Naive B cell (primary cell): Measurements from ENCODE around the gene STUB1. TPM values are rescaled to one million over a fixed set of nuclear protein-coding genes. Genes with fewer than 3 reads are reported as not detected.
"Not testable (repeated sequence)": the region's sequence is repeated elsewhere in the genome, so short reads cannot be mapped to it uniquely, and the experiment has no call there.

ENCODE experiments used
- ATAC-seq, 2 donors: fragments of 150-1000 bp; cut with Tn5 transposase; 2 replicates each; pipeline ENCODE4 v1.10.0; 2021; ENCODE audit warnings: low read depth in 2 of 2, mild to moderate bottlenecking in 2 of 2, moderate library complexity in 2 of 2
- DNase-seq: peaks from one replicate; pipeline ENCODE4 v3.0.0; 2022
- H3K27ac Mint-ChIP-seq, 6 donors: one replicate each; pipeline ENCODE4 v1.8.0; 2020 to 2022; ENCODE audit warnings: mild to moderate bottlenecking in 6 of 6, mixed read lengths in 6 of 6, moderate library complexity in 5 of 6, inconsistent platforms in 2 of 6
- H3K27me3 Mint-ChIP-seq, 3 donors: one replicate each; pipeline ENCODE4 v1.8.0; 2021 to 2022; ENCODE audit warnings: mixed read lengths in 3 of 3, mild to moderate bottlenecking in 1 of 3
- H3K36me3 Mint-ChIP-seq, 2 donors: one replicate each; pipeline ENCODE4 v1.8.0; 2020 to 2022; ENCODE audit warnings: mixed read lengths in 2 of 2, inconsistent platforms in 1 of 2, mild to moderate bottlenecking in 1 of 2
- H3K4me1 Mint-ChIP-seq, 3 donors: one replicate each; pipeline ENCODE4 v1.8.0; 2020 to 2022; ENCODE audit warnings: mixed read lengths in 3 of 3, inconsistent platforms in 1 of 3, mild to moderate bottlenecking in 1 of 3, moderate library complexity in 1 of 3
- H3K4me3 Mint-ChIP-seq, 8 donors: one replicate each; pipeline ENCODE4 v1.8.0; 2020 to 2022; ENCODE audit warnings: mild to moderate bottlenecking in 8 of 8, mixed read lengths in 8 of 8, moderate library complexity in 8 of 8, inconsistent platforms in 2 of 8
- H3K9me3 Mint-ChIP-seq, 7 donors: one replicate each; pipeline ENCODE4 v1.8.0; 2020 to 2022; ENCODE audit warnings: mixed read lengths in 7 of 7, mild to moderate bottlenecking in 5 of 7, inconsistent platforms in 2 of 7, moderate library complexity in 1 of 7
- polyA plus RNA-seq, 6 donors: library from polyadenylated mRNA; unstranded; fragments of 300-500 nt; fragmentation: Illumina TruSeq; gene quantifications; one replicate each; pipeline ENCODE4 v1.2.3, GENCODE V29; 2021; ENCODE audit warnings: low read depth in 6 of 6

STUB1 gene
- polyA plus RNA-seq, 6 donors from 2014 or later, result 121 to 180 (median 128) TPM

DNA sequence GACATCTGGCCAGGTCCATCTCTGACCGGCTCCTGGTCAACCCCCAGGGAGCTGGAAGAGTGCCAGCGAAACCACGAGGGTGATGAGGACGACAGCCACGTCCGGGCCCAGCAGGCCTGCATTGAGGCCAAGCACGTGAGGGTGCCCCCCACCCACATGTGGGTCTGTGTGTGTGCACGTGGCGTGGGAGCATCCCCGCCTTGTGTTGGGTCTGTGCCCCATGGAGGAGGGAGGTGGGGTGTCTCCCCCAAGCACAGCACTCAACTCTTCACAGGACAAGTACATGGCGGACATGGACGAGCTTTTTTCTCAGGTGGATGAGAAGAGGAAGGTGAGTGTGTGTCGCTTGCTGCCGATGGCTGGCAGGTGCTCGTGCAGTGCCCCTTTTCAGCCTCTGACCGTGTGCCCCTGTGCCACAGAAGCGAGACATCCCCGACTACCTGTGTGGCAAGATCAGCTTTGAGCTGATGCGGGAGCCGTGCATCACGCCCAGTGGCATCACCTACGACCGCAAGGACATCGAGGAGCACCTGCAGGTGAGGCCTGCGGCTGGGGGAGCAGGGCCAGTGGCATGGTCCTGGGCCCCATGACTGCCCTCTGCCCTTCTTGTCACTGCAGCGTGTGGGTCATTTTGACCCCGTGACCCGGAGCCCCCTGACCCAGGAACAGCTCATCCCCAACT lies 1.7 kb downstream of the STUB1 start:
- H3K36me3 Mint-ChIP-seq, result no peaks in the 10 kb centered on the region
- DNase-seq (no peak), ATAC-seq (no peak)
- no peaks in the 10 kb centered on the region for H3K9me3 Mint-ChIP-seq
- peaks cover 4 to 38% (median 36%) of the 10 kb centered on the region in 3 donors for H3K4me1 Mint-ChIP-seq
- peak overlapping the region; percentile 68 to 89 (median 82) for H3K4me3 Mint-ChIP-seq
- H3K27me3 Mint-ChIP-seq, result peaks cover 0 to 6% (median 0%) of the 10 kb centered on the region in 3 donors
- H3K27ac Mint-ChIP-seq, result peak overlapping the region in 3 of 6 donors; percentile 24 to 81 (median 54)

DNA sequence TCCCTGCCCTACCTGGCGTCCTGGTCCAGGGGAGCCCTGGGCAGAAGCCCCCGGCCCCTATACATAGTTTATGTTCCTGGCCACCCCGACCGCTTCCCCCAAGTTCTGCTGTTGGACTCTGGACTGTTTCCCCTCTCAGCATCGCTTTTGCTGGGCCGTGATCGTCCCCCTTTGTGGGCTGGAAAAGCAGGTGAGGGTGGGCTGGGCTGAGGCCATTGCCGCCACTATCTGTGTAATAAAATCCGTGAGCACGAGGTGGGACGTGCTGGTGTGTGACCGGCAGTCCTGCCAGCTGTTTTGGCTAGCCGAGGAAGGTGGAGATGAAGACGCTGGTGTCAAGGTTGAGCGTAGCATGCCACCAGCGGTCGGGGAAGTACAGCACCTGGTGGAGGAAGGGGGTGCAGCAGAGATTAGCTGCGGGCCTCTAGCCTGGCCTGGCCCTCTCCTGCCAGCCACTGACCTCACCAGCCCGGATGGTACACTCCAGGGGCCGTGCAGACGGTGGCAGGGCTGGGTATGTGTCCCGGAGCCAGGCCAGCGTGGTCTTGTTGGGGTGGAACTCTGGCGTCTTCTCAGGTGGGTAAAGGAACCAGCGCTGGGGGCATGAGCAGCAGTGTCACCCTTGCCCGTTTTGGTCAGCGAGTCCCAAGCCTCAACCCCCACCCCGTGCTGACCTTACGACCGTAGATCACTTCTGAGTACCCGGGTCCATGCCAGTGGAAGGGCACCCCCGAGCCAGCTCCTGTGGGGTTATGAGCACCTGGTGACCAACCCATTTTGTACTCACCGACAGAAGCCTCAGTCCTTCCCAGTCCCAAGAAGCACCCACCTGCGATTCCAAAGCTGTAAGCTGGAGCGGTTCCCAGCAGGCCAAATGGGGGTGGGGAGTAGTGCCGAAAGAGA lies 2.5 kb downstream of the STUB1 start:
- peak overlapping the region in 4 of 6 donors; percentile 32 to 83 (median 69) for H3K27ac Mint-ChIP-seq
- DNase-seq, result no peak
- H3K9me3 Mint-ChIP-seq, result no peaks in the 10 kb centered on the region
- peaks cover 4 to 38% (median 38%) of the 10 kb centered on the region in 3 donors for H3K4me1 Mint-ChIP-seq
- H3K36me3 Mint-ChIP-seq, result no peaks in the 10 kb centered on the region
- peak overlapping the region; percentile 68 to 89 (median 82) for H3K4me3 Mint-ChIP-seq
- no peak for ATAC-seq
- H3K27me3 Mint-ChIP-seq, result no peaks in the 10 kb centered on the region

DNA sequence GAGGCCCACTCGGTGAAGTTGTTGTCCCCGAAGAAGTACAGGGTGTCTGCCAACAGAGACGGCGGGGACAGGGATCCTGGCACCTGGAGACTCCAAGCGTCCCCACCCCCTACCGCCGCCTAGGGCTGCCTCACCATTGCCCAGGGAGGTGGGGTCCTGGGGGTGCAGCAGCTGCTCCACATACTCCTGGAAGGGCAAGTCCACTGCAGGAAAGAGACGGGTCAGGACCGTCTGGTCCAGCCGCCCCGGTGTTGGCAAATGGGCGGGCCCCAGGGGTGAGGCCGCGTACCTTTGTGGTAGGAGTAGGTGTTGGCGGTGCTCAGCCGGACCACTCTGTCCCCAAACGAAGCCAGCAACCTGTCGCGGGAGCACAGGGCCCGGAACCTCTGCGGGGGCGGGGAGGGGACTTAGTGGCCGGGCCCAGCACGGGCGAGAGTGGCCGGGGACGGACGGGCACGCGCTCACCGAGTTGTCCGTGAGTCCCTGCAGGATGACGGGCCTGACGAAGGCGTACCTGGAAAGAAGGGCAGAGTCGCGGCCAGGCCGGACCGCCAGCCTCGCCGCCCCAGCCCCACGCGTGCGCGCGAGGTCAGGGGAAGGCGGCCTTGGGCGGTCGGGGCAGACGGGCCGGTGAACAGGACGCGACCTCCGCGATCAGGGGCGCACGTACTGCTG lies 3.3 kb downstream of the STUB1 start:
- Mint-ChIP-seq H3K27ac (peak overlapping the region in 3 of 6 donors; percentile 32 to 83 (median 82)), H3K4me1 (peaks cover 4 to 42% (median 38%) of the 10 kb centered on the region in 3 donors), H3K27me3 (no peaks in the 10 kb centered on the region), H3K9me3 (no peaks in the 10 kb centered on the region), H3K36me3 (no peaks in the 10 kb centered on the region), H3K4me3 (peak overlapping the region; percentile 68 to 89 (median 82))
- no peak for DNase-seq
- no peak for ATAC-seq

DNA sequence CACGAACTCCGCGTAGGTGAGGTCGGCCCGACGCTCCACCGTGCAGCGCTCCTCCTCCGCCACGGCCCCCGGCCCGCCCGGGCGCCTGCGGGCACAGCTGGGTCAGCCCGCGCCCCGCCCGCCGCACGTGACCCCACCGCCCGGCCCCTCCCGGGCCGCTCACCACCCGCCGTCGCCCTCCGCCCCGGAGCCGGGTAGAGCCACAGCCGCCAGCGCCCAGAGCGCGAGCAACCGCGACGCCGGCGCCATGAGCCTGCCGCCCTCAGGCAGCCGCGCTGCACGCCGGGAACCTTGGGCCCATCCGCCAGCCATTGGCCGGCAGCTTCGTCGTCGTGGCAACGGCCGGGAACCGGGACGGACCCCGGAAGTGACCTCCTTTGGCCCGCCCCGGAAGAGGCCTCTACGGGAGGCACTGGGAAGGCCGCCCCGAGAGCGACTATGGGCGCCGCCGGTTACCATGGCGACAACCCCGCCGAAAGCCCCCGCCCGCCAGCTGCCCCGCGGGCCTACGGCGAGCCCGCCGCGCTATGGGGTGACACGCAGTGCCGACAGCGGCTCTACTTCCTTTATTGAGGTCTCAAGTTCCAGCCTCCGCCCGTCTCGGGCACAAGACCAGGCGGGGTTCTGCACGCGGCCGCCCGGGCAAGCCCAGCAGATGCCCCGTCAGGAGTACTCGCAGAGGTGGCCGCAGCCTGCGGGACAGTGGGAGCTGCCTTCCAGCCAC lies 4.0 kb downstream of the STUB1 start, which contains the start of gene JMJD8:
Gene JMJD8 (minus strand): TSS at position 264 of the 724 bp plus-strand sequence. CDS start 15 bp downstream, at position 249.
- peak; percentile 96 for DNase-seq
- H3K4me1 Mint-ChIP-seq, result peaks cover 8 to 45% (median 45%) of the 10 kb centered on the region in 3 donors
- peak; percentile 78 to 79 for ATAC-seq
- peak within 1 kb of the TSS; percentile 33 to 93 (median 74) for H3K27ac Mint-ChIP-seq
- H3K36me3 Mint-ChIP-seq, result no peaks in the 10 kb centered on the region
- H3K27me3 Mint-ChIP-seq, result no peaks in the 10 kb centered on the region
- H3K9me3 Mint-ChIP-seq, result no peaks in the 10 kb centered on the region
- peak within 1 kb of the TSS; percentile 77 to 91 (median 85) for H3K4me3 Mint-ChIP-seq

DNA sequence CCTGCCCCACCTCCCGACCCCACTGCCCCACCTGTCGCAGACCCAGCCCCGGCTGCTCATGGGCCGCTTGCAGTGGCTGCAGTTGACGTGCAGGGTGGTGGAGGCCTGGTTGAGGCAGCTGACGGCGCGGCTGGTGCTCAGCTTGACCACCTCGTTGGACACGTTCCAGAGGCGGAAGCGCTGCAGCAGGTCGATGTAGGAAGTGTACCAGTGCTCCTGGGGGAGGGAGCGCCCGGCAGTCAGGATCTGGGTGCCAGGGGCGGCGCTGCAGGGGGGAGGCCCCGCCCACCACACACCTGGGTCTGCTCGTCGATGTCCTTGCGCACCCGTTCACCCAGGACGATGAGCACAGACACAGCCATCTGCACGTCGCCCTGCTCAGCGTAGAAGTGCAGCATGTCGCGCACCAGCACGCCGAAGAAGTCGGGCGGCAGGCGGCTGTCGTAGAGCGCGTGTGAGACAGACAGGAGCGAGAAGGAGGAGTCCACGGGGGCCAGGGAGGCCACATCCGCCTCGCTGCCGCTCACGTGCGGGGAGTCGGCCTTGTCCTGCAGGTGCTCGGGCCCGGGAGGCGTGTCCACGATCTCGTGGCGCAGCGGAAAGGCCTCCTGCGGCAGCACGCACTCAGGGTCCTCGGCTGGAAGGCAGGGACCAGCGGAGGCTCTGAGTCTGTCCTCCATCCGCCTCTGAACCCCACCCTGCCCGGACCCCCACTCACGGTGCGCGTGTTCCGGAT lies 4.9 kb downstream of the STUB1 start:
- Mint-ChIP-seq H3K4me3 (peak overlapping the region in 1 of 8 donors; percentile 79), H3K27ac (peak overlapping the region in 2 of 6 donors; percentile 70 to 83), H3K9me3 (no peaks in the 10 kb centered on the region), H3K27me3 (no peaks in the 10 kb centered on the region), H3K36me3 (no peaks in the 10 kb centered on the region), H3K4me1 (peaks cover 9 to 53% (median 49%) of the 10 kb centered on the region in 3 donors)
- ATAC-seq, result no peak
- DNase-seq, result no peak

DNA sequence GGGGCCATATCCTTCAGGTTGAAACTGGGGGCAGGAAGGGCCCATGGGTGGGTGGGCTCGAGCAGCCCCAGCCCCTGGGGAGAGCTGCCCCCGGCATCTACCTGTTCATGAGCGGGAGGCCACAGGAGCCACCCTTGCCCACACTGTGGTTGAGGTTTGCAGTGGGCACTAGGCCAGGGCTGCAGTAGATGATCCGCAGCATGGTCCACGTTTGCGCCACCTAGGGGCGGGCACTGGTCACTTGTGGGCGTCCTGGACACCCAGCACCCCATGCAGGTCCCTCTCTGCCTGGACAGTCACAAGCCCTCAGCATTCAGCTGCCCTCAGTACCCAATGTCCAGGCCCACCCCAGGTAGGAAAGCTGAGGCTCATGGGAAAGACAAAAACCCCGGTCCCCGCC lies 5.8 kb downstream of the STUB1 start:
- no peak for ATAC-seq

DNA sequence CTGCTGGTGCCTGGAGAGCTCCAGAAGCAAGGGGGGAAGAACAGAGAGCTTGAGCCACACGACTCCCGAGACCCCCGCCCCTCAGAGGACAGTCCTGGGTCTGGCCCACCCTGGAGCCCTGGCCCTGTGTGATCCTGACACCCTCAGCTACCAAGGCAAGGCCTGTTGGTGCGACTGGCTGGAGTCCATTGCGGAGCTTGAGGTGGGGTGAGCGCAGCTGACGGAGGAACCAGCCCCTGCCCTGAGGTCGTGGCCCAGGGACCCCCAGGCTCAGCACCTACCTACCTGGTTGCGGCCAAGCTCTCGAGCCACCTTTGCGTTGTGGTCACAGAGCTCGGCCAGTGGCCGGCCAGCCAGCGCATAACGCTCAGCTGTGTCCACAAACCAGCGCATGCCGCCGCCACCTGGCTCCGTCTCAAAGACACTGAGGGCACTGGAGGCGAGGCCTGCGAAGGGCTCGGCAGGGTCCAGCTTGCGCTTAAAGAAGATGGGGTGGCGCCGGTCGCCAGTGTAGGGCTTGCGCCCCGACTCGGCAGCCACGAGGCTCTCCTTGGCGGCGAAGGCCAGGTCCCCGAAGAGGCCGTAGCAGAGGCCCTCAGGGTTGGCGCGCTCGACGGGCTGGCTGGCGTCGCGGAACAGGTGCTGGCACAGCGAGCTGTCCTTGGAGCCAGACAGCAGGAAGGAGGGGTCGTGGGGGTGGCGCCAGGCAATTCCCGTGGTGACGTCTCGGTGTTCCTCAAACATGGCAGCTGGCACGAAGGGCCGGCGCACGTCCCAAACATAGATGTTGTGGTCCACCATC lies 6.5 kb downstream of the STUB1 start:
- Mint-ChIP-seq H3K4me1 (peaks cover 17 to 54% (median 42%) of the 10 kb centered on the region in 3 donors), H3K27ac (peak overlapping the region in 1 of 6 donors; percentile 77), H3K27me3 (no peaks in the 10 kb centered on the region), H3K4me3 (peak overlapping the region in 3 of 8 donors; percentile 6 to 59 (median 53)), H3K36me3 (no peaks in the 10 kb centered on the region), H3K9me3 (no peaks in the 10 kb centered on the region)
- no peak for ATAC-seq
- no peak for DNase-seq

More for the DNA sequence above, 5.8 kb downstream of the STUB1 start:
- H3K4me3 Mint-ChIP-seq, result peak overlapping the region in 6 of 8 donors; percentile 19 to 79 (median 62)
- no peaks in the 10 kb centered on the region for H3K9me3 Mint-ChIP-seq
- no peak for DNase-seq
- H3K27ac Mint-ChIP-seq, result peak overlapping the region in 3 of 6 donors; percentile 63 to 77 (median 76)
- H3K36me3 Mint-ChIP-seq, result no peaks in the 10 kb centered on the region
- peaks cover 14 to 58% (median 49%) of the 10 kb centered on the region in 3 donors for H3K4me1 Mint-ChIP-seq
- no peaks in the 10 kb centered on the region for H3K27me3 Mint-ChIP-seq

DNA sequence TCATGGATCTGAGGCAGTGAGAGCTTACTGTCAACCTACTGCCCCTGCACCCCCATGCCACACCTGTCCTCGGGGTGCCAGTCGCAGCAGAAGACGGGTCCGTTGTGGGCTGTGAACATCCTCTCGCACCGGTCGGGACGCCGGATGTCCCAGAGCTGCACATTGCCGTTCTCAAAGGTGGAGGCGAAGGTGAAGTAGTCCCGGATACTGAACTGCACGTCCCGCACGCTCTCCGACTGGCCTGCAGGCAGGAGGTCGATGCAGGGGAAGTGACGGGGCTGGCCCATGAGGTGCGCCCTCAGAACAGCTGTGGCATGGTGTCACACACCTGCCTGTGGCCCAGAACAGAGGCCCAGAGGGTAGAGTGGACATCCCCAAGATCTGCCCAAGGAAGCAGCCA lies 7.3 kb downstream of the STUB1 start:
- Mint-ChIP-seq H3K9me3 (no peaks in the 10 kb centered on the region), H3K27ac (no peak overlapping the region), H3K4me1 (peaks cover 17 to 45% (median 36%) of the 10 kb centered on the region in 3 donors), H3K36me3 (no peaks in the 10 kb centered on the region), H3K27me3 (peaks cover 0 to 6% (median 1%) of the 10 kb centered on the region in 3 donors), H3K4me3 (peak overlapping the region in 4 of 8 donors; percentile 25 to 72 (median 55))
- ATAC-seq (no peak), DNase-seq (no peak)

DNA sequence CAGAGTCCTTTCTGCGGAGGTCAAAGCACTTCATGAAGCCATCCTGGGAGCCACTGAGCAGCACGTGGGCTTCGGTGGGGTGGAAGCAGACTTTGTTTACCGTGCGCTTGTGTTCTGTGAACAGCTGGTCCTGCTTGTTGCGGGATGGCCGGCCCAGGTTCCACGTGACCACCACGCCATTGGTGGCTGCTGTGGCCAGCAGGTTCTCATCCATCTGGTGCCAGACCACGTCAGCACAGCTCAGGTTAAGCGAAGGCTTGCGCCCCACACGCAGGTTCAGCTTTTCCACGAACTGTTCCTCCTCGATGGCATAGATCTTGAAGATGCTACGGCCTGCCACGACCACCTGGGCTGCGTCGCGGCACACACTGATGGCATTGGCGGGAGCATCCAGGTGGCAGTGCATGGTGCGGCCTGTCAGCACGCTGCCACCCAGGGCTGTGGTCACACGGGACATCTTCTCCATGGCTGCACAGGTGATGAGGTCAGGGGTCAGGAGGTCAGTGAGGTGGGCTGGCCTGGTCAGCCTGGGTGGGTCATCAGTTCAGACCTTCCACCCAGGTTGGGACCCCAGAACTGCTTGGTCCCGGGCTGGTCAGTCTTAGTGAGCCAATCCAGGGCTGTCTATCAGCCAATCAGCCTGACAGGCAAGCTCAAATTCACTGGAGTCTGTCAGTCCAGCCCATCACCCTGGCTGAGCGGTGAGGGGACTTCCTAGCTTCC lies 9.1 kb downstream of the STUB1 start:
- ATAC-seq (no peak), DNase-seq (no peak)
- H3K9me3 Mint-ChIP-seq, result no peaks in the 10 kb centered on the region
- peak overlapping the region in 5 of 6 donors; percentile 33 to 96 (median 56) for H3K27ac Mint-ChIP-seq
- peak overlapping the region; percentile 89 to 97 (median 94) for H3K4me3 Mint-ChIP-seq
- no peaks in the 10 kb centered on the region for H3K36me3 Mint-ChIP-seq
- peaks cover 0 to 15% (median 13%) of the 10 kb centered on the region in 3 donors for H3K27me3 Mint-ChIP-seq
- peaks cover 22 to 40% (median 29%) of the 10 kb centered on the region in 3 donors for H3K4me1 Mint-ChIP-seq

DNA sequence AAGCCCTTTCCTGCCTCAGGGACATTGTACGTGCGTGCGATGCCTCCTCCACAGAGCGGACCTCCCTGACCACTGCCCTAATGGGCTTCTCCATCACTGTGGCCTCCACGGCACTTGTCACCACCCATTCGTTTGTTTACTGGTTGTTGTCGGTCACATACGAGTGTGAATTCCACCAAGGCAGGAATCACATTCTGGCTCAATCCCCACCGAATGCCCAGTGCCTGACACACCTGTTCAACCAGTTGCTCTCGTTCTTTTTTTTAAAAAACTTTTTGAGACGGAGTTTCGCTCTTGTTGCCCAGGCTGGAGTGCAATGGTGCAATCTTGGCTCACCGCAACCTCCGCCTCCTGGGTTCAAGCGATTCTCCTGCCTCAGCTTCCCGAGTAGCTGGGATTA lies 11.0 kb downstream of the STUB1 start:
- Mint-ChIP-seq H3K27ac (peak overlapping the region in 2 of 6 donors; percentile 47 to 93), H3K4me3 (peak overlapping the region in 7 of 8 donors; percentile 89 to 97 (median 94)), H3K27me3 (peaks cover 0 to 19% (median 15%) of the 10 kb centered on the region in 3 donors), H3K4me1 (peaks cover 21 to 33% (median 27%) of the 10 kb centered on the region in 3 donors)
- DNase-seq, H3K9me3 Mint-ChIP-seq, H3K36me3 Mint-ChIP-seq, ATAC-seq: not testable (repeated sequence)
